Measurements from ENCODE around the gene SPTBN4. TPM values are rescaled to one million over a fixed set of nuclear protein-coding genes. Genes with fewer than 3 reads are reported as not detected.

SPTBN4 gene
- total RNA-seq, 1 donor from 2014 or later = 0.41 TPM

- Mint-ChIP-seq H3K27ac (ENCODE audit: unreplicated experiment) (no peak overlapping the region), H3K36me3 (ENCODE audit: low read depth, unreplicated experiment) (no peaks in the 10 kb centered on the region), H3K4me1 (ENCODE audit: low read depth, unreplicated experiment) (no peaks in the 10 kb centered on the region), H3K9me3 (ENCODE audit: unreplicated experiment) (peaks cover 4% of the 10 kb centered on the region), H3K4me3 (ENCODE audit: unreplicated experiment) (no peak overlapping the region), H3K27me3 (ENCODE audit: low read depth, unreplicated experiment) (peaks cover 65% of the 10 kb centered on the region)
- no peaks in the 10 kb centered on the region for H3K4me1 ChIP-seq (ENCODE audit: insufficient read depth, low read length)
- no peak overlapping the region for H3K4me2 ChIP-seq (ENCODE audit: low read length)
- H3K79me2 ChIP-seq (ENCODE audit: insufficient read depth, low read length) = no peaks in the 10 kb centered on the region
- peaks cover 5% of the 10 kb centered on the region for H3K27me3 ChIP-seq (ENCODE audit: insufficient read depth, low read length)
- no peak overlapping the region for H3K4me3 ChIP-seq (ENCODE audit: insufficient read depth, low read depth, low read length)
- H3K36me3 ChIP-seq (ENCODE audit: insufficient read depth, low read length) = no peaks in the 10 kb centered on the region
- FAIRE-seq (no peak), DNase-seq (ENCODE audit: low read depth) (no peak)
- TF ChIP-seq EZH2 (IDR thresholded peaks at IDR 0.05; ENCODE audit: insufficient read depth, low read length) (no peak), CTCF (IDR thresholded peaks at IDR 0.05; ENCODE audit: insufficient read depth, low read depth, low read length) (no peak)
- no peaks in the 10 kb centered on the region for H4K20me1 ChIP-seq (ENCODE audit: insufficient read depth, low read length)
- H3K9me3 ChIP-seq (ENCODE audit: insufficient read depth, low read depth, low read length) = no peaks in the 10 kb centered on the region
- no peak overlapping the region for H3K27ac ChIP-seq (ENCODE audit: low read depth, low read length)
- no peak overlapping the region for H2AFZ ChIP-seq (ENCODE audit: low read depth, low read length)
- no peak overlapping the region for H3K9ac ChIP-seq (ENCODE audit: low read length)
Observed at GRCh38 chr19:40501599-40501998, 34.8 kb downstream of the SPTBN4 start.

- H4K20me1 ChIP-seq (ENCODE audit: insufficient read depth, low read length) = no peaks in the 10 kb centered on the region
- H3K9me3 ChIP-seq (ENCODE audit: insufficient read depth, low read depth, low read length) = no peaks in the 10 kb centered on the region
- H3K4me3 ChIP-seq (ENCODE audit: insufficient read depth, low read depth, low read length) = no peak overlapping the region
- H3K79me2 ChIP-seq (ENCODE audit: insufficient read depth, low read length) = no peaks in the 10 kb centered on the region
- H3K27me3 ChIP-seq (ENCODE audit: insufficient read depth, low read length) = peaks cover 5% of the 10 kb centered on the region
- H3K4me2 ChIP-seq (ENCODE audit: low read length) = no peak overlapping the region
- Mint-ChIP-seq H3K4me1 (ENCODE audit: low read depth, unreplicated experiment) (no peaks in the 10 kb centered on the region), H3K36me3 (ENCODE audit: low read depth, unreplicated experiment) (no peaks in the 10 kb centered on the region), H3K27ac (ENCODE audit: unreplicated experiment) (no peak overlapping the region), H3K9me3 (ENCODE audit: unreplicated experiment) (peaks cover 4% of the 10 kb centered on the region), H3K27me3 (ENCODE audit: low read depth, unreplicated experiment) (peaks cover 68% of the 10 kb centered on the region), H3K4me3 (ENCODE audit: unreplicated experiment) (no peak overlapping the region)
- DNase-seq (ENCODE audit: low read depth) = no peak
- H3K4me1 ChIP-seq (ENCODE audit: insufficient read depth, low read length) = no peaks in the 10 kb centered on the region
- no peak overlapping the region for H3K27ac ChIP-seq (ENCODE audit: low read depth, low read length)
- no peaks in the 10 kb centered on the region for H3K36me3 ChIP-seq (ENCODE audit: insufficient read depth, low read length)
- no peak for FAIRE-seq
- no peak overlapping the region for H2AFZ ChIP-seq (ENCODE audit: low read depth, low read length)
- no peak for TF ChIP-seq EZH2 (IDR thresholded peaks at IDR 0.05; ENCODE audit: insufficient read depth, low read length)
- no peak for TF ChIP-seq CTCF (IDR thresholded peaks at IDR 0.05; ENCODE audit: insufficient read depth, low read depth, low read length)
- no peak overlapping the region for H3K9ac ChIP-seq (ENCODE audit: low read length)
Observed at GRCh38 chr19:40502081-40502480, 35.3 kb downstream of the SPTBN4 start.

DNA sequence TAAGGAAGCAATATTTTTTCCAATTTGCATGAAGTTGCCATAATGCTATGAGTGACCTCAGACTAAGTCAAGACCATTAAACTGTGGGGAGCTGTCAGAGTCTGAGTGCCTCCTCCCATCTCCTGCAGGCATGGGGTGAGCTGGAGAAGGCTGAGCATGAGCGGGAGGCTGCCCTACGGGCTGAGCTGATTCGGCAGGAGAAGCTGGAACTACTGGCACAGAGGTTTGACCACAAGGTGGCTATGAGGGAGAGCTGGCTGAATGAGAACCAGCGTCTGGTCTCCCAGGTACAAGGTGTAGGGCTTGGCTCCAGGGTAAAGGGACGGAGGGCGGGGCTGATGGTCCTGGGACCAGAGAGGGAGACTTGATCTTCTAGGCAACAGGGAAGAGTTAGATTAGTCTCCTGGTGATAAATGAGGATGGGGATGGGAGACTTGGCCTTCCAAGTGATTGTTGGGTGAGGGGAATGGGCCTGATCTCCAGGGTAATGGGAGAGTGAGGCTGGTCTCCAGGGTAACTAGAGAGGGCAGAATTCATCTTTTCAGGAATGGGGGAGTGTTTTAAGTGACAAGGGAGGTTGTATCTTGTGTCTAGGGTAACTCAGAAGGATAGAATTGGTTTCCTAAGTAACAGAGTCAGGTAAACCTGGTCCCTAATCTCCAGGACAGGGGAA, 36.0 kb downstream of the SPTBN4 start:
- Mint-ChIP-seq H3K27ac (ENCODE audit: unreplicated experiment) (no peak overlapping the region), H3K4me3 (ENCODE audit: unreplicated experiment) (no peak overlapping the region), H3K36me3 (ENCODE audit: low read depth, unreplicated experiment) (no peaks in the 10 kb centered on the region), H3K4me1 (ENCODE audit: low read depth, unreplicated experiment) (no peaks in the 10 kb centered on the region), H3K9me3 (ENCODE audit: unreplicated experiment) (peaks cover 4% of the 10 kb centered on the region), H3K27me3 (ENCODE audit: low read depth, unreplicated experiment) (peaks cover 68% of the 10 kb centered on the region)
- Histone ChIP-seq H3K4me3 (ENCODE audit: insufficient read depth, low read depth, low read length) (no peak overlapping the region), H3K9ac (ENCODE audit: low read length) (no peak overlapping the region), H3K36me3 (ENCODE audit: insufficient read depth, low read length) (no peaks in the 10 kb centered on the region), H3K27ac (ENCODE audit: low read depth, low read length) (no peak overlapping the region), H3K9me3 (ENCODE audit: insufficient read depth, low read depth, low read length) (no peaks in the 10 kb centered on the region), H4K20me1 (ENCODE audit: insufficient read depth, low read length) (no peaks in the 10 kb centered on the region), H2AFZ (ENCODE audit: low read depth, low read length) (no peak overlapping the region), H3K4me1 (ENCODE audit: insufficient read depth, low read length) (no peaks in the 10 kb centered on the region), H3K27me3 (ENCODE audit: insufficient read depth, low read length) (peaks cover 5% of the 10 kb centered on the region), H3K4me2 (ENCODE audit: low read length) (no peak overlapping the region), H3K79me2 (ENCODE audit: insufficient read depth, low read length) (no peaks in the 10 kb centered on the region)
- no peak for DNase-seq (ENCODE audit: low read depth)
- no peak for FAIRE-seq
- no peak for TF ChIP-seq CTCF (IDR thresholded peaks at IDR 0.05; ENCODE audit: insufficient read depth, low read depth, low read length)
- no peak for TF ChIP-seq EZH2 (IDR thresholded peaks at IDR 0.05; ENCODE audit: insufficient read depth, low read length)

All from astrocyte (in vitro differentiated cells and primary cell).